Measurements from ENCODE around the gene CRISP2. TPM values are rescaled to one million over a fixed set of nuclear protein-coding genes. Genes with fewer than 3 reads are reported as not detected.

Gene CRISP2, protein sequence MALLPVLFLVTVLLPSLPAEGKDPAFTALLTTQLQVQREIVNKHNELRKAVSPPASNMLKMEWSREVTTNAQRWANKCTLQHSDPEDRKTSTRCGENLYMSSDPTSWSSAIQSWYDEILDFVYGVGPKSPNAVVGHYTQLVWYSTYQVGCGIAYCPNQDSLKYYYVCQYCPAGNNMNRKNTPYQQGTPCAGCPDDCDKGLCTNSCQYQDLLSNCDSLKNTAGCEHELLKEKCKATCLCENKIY
- not detected in 2 replicates for total RNA-seq
- not detected for total RNA-seq (2013)
- polyA plus RNA-seq, result not detected in 2 replicates
- polyA minus RNA-seq, result not detected in 2 replicates

GRCh38 chr6:49713346-49713745 is at the start of gene CRISP2:
TSS of gene CRISP2 (minus strand) at chr6:49713543. CDS start at chr6:49709196, 4,347 bp downstream.
- no peak within 1 kb of the TSS for H3K27ac ChIP-seq (ENCODE audit: low read length in 2 of 2)
- TF ChIP-seq EZH2 (IDR thresholded peaks at IDR 0.05; ENCODE audit: borderline replicate concordance, insufficient read depth, low read depth, low read length, poor library complexity, severe bottlenecking), result no peak
- TF ChIP-seq, protein P1, sequence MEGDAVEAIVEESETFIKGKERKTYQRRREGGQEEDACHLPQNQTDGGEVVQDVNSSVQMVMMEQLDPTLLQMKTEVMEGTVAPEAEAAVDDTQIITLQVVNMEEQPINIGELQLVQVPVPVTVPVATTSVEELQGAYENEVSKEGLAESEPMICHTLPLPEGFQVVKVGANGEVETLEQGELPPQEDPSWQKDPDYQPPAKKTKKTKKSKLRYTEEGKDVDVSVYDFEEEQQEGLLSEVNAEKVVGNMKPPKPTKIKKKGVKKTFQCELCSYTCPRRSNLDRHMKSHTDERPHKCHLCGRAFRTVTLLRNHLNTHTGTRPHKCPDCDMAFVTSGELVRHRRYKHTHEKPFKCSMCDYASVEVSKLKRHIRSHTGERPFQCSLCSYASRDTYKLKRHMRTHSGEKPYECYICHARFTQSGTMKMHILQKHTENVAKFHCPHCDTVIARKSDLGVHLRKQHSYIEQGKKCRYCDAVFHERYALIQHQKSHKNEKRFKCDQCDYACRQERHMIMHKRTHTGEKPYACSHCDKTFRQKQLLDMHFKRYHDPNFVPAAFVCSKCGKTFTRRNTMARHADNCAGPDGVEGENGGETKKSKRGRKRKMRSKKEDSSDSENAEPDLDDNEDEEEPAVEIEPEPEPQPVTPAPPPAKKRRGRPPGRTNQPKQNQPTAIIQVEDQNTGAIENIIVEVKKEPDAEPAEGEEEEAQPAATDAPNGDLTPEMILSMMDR (IDR thresholded peaks at IDR 0.05), result no peak
- Mint-ChIP-seq H3K27ac (no peak within 1 kb of the TSS), H3K27me3 (no peaks in the 10 kb centered on the region), H3K4me1 (no peaks in the 10 kb centered on the region), H3K9me3 (ENCODE audit: insufficient read depth) (peaks cover 6% of the 10 kb centered on the region), H3K4me3 (no peak within 1 kb of the TSS)
- ChIA-PET POLR2A (no interaction called here), CTCF (no interaction called here)
- no peak for ATAC-seq (ENCODE audit: low read depth)
- H3K27me3 ChIP-seq (replicated peaks in 1 of 4; ENCODE audit: control extremely low read depth in 1 of 4, control insufficient read depth in 3 of 4, insufficient read depth in 4 of 4, low read length in 3 of 4), result no peaks in the 10 kb centered on the region
- intact Hi-C loops (cut with micrococcal nuclease), result no loop called here
- no peak within 1 kb of the TSS for H3K9ac ChIP-seq (ENCODE audit: low read length)
- H3K36me3 ChIP-seq (replicated peaks in 1 of 2; ENCODE audit: control extremely low read depth in 1 of 2, control insufficient read depth in 1 of 2, extremely low read depth in 1 of 2, insufficient read depth in 2 of 2, low read length in 1 of 2), result no peaks in the 10 kb centered on the region
- H3K9me3 ChIP-seq (ENCODE audit: control extremely low read depth in 1 of 3, control insufficient read depth in 2 of 3, insufficient read depth in 1 of 3, low read length in 2 of 3), result peaks cover 0 to 7% (median 3%) of the 10 kb centered on the region in 3 donors
- no peak within 1 kb of the TSS for H2AFZ ChIP-seq (ENCODE audit: insufficient read depth, low read depth, low read length, poor library complexity, severe bottlenecking)
- H3K4me1 ChIP-seq (ENCODE audit: control insufficient read depth in 2 of 2, insufficient read depth in 2 of 2, low read length in 2 of 2), result no peaks in the 10 kb centered on the region
- no peak for DNase-seq
- H4K20me1 ChIP-seq (ENCODE audit: control insufficient read depth, insufficient read depth, low read length, poor library complexity, severe bottlenecking), result no peaks in the 10 kb centered on the region
- WGBS (ENCODE audit: insufficient coverage), result 73% methylated on average over 20 of the region's 26 CpGs
- H3K79me2 ChIP-seq (ENCODE audit: control insufficient read depth, insufficient read depth, low read length), result no peaks in the 10 kb centered on the region
- H3K4me2 ChIP-seq (replicated peaks; ENCODE audit: low read depth, low read length, poor library complexity, severe bottlenecking), result no peak within 1 kb of the TSS
- H3K4me3 ChIP-seq (ENCODE audit: control extremely low read depth in 1 of 5, extremely low read depth in 1 of 5, insufficient read depth in 1 of 5, low read depth in 2 of 5, low read length in 4 of 5), result no peak within 1 kb of the TSS

DNA sequence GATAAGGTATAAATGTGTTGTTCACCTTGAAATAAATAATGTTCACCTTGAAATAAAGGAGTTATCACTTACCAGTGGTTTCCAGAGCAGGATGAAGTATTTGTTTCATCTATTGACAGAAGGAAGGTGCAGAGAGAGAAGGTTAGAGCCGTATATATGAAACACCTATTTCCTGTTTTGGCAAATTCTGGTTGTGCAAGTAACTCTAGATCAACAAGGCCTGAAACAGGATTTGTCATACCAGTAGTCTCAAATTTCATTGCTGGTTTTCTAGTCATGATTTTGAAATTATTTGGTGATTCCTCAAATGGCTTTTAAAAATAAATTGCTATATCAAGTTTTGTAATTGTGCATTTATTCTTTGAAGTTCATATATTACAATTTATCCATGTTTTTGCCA is 30.9 kb upstream of the CRISP2 start, which contains the start of gene CRISP3:
Gene CRISP3 (minus strand): TSS at position 130 of the 400 bp plus-strand sequence. CDS start 21 bp downstream, at position 109.
- H3K4me1 ChIP-seq (ENCODE audit: control insufficient read depth in 2 of 2, insufficient read depth in 2 of 2, low read length in 2 of 2), result no peaks in the 10 kb centered on the region
- no peak for DNase-seq
- peaks cover 2% of the 10 kb centered on the region for H3K9me3 Mint-ChIP-seq (ENCODE audit: insufficient read depth)

More for the DNA sequence above, 30.9 kb upstream of the CRISP2 start, which contains the start of gene CRISP3:
- POLR2A ChIA-PET, result no interaction called here
- Histone ChIP-seq H3K4me2 (replicated peaks; ENCODE audit: low read depth, low read length, poor library complexity, severe bottlenecking) (no peak within 1 kb of the TSS), H3K27me3 (replicated peaks in 1 of 4; ENCODE audit: control extremely low read depth in 1 of 4, control insufficient read depth in 3 of 4, insufficient read depth in 4 of 4, low read length in 3 of 4) (no peaks in the 10 kb centered on the region), H4K20me1 (ENCODE audit: control insufficient read depth, insufficient read depth, low read length, poor library complexity, severe bottlenecking) (no peaks in the 10 kb centered on the region), H3K36me3 (replicated peaks in 1 of 2; ENCODE audit: control extremely low read depth in 1 of 2, control insufficient read depth in 1 of 2, extremely low read depth in 1 of 2, insufficient read depth in 2 of 2, low read length in 1 of 2) (no peaks in the 10 kb centered on the region), H3K9ac (ENCODE audit: low read length) (no peak within 1 kb of the TSS), H3K27ac (ENCODE audit: low read length in 2 of 2) (no peak within 1 kb of the TSS), H3K9me3 (ENCODE audit: control extremely low read depth in 1 of 3, control insufficient read depth in 2 of 3, insufficient read depth in 1 of 3, low read length in 2 of 3) (no peaks in the 10 kb centered on the region), H2AFZ (ENCODE audit: insufficient read depth, low read depth, low read length, poor library complexity, severe bottlenecking) (no peak within 1 kb of the TSS), H3K79me2 (ENCODE audit: control insufficient read depth, insufficient read depth, low read length) (no peaks in the 10 kb centered on the region), H3K4me3 (ENCODE audit: control extremely low read depth in 1 of 5, extremely low read depth in 1 of 5, insufficient read depth in 1 of 5, low read depth in 2 of 5, low read length in 4 of 5) (no peak within 1 kb of the TSS)
- Mint-ChIP-seq H3K27ac (no peak within 1 kb of the TSS), H3K27me3 (no peaks in the 10 kb centered on the region), H3K4me1 (no peaks in the 10 kb centered on the region), H3K4me3 (no peak within 1 kb of the TSS)
- CTCF ChIA-PET, result no interaction called here
- intact Hi-C loops (cut with micrococcal nuclease), result no loop called here
- no peak for TF ChIP-seq EZH2 (IDR thresholded peaks at IDR 0.05; ENCODE audit: borderline replicate concordance, insufficient read depth, low read depth, low read length, poor library complexity, severe bottlenecking)
- TF ChIP-seq, protein P1 (IDR thresholded peaks at IDR 0.05), result no peak
- no peak for ATAC-seq (ENCODE audit: low read depth)
- WGBS (ENCODE audit: insufficient coverage), result no CpG with 5 or more reads among the region's 1 CpG

Measured in B cell (primary cell).